DMS153 treated with DMSO at 0.1 percent for 48 hours (cell line): ENCODE measurements around the gene BANK1.

Experiments used
- DNase-seq: peaks from one replicate; lab custom pipeline; 2025; ENCODE audit not compliant: unreplicated experiment; lab: John Stamatoyannopoulos, UW

Gene BANK1

DNA sequence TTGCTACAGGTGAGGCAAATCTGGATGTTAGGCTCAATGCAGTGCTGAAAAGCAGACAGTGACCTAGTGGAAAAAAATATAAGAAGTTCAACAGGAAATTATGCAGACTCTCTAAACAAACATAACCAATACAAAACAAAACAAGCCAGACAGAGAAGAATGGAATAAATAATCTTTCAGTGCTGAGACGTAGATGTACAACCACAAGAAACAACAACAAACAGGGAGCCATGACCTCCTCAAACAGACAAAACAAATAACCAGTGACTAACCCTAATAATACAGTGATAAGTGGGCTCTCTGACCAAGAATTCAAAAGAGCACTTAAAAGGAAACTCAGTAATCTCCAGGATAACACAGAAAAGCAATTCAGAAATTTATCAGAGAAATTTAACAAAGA, 315.5 kb downstream of the BANK1 start:
- DNase-seq = no peak

DNA sequence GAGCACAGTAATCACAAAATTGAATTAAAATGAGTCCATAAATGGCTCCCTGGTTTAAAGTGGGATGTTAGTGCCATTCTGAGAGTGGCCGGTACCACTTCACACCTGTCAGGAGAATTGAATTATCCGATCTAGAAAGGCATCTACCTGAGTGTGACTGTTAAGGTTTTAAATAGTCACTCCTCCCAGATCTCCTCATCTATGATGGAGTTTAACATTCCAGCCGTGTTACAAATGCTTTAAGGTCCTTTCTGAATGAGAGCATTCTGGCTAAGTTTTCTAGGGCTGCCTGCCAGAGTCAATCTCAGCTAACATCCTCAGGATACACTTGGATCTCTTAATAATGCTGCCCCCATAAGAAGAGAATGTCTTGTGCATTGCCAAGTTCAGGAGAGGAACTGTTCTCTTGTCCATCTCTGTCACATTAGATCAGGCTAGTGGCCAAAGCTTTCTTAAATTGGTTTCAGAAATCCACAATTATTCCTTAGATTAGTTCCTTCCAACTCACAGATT, 323.6 kb downstream of the BANK1 start:
- no peak for DNase-seq

DNA sequence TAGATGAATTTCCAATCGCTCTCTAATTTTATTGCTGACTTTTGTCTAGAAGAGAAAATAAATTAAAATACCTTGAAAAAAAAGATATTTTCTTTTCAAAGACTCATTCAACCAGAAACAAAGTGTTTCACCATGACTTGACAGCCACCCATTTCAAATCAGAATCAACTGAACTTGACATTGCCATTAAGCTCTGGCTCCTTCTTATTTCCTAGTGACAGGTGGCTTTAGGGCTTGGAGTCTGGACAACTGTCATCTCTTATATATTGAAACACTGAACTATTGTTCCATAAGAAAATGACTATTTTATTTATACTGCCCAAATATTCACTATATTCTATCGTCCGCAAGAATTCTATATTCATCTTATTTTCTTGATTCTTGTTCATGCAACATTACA, 325.6 kb downstream of the BANK1 start:
- no peak for DNase-seq

DNA sequence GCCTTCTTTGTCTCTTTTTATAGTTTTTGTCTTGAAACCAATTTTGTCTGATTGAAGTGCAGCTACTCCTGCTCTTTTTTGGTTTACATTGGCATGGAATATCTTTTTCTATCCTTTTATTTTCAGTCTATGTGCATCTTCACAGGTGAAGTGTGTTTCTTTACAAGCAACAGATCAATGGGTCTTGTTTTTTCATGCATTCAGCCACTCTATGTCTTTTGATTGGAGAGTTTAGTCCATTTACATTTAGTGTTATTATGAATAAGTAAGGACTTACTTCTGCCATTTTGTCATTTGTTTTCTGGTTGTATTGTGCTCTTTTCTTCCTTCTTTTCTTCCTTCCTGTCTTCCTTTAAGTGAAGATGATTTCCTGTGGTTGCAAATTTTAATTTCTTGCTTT, 330.3 kb downstream of the BANK1 start:
- DNase-seq = no peak
